ACHN (cell line): ENCODE measurements around the gene LEAP2.
"Not testable (repeated sequence)": the region's sequence is repeated elsewhere in the genome, so short reads cannot be mapped to it uniquely, and the experiment has no call there.

Experiments used
- DNase-seq: peaks from one replicate; pipeline ENCODE4 v3.0.0-alpha.2; 2015
- in situ Hi-C: cut with HindIII; loops from 2 replicates; pipeline ENCODE4 v1.10.0; 2017; ENCODE audit warnings: low sequenced_read_pairs, low pct_ligation_motif_present, low pct_unique_long_range_greater_than_20kb

LEAP2 gene

GRCh38 chr5:132839426-132840301, 33.8 kb upstream of the LEAP2 start:
- in situ Hi-C loops, result no loop called here
- DNase-seq, result no peak

- in situ Hi-C loops, result no loop called here
- DNase-seq, result no peak
Observed at GRCh38 chr5:132840313-132840712, 33.2 kb upstream of the LEAP2 start.

GRCh38 chr5:132840896-132841295, 32.6 kb upstream of the LEAP2 start:
- in situ Hi-C loops, result no loop called here
- DNase-seq, result no peak

- no peak for DNase-seq
- in situ Hi-C loops, result no loop called here
Observed at GRCh38 chr5:132841305-132841704, 32.2 kb upstream of the LEAP2 start.

- no peak for DNase-seq
- in situ Hi-C loops, result no loop called here
Observed at GRCh38 chr5:132848270-132848669, 25.2 kb upstream of the LEAP2 start.

DNA sequence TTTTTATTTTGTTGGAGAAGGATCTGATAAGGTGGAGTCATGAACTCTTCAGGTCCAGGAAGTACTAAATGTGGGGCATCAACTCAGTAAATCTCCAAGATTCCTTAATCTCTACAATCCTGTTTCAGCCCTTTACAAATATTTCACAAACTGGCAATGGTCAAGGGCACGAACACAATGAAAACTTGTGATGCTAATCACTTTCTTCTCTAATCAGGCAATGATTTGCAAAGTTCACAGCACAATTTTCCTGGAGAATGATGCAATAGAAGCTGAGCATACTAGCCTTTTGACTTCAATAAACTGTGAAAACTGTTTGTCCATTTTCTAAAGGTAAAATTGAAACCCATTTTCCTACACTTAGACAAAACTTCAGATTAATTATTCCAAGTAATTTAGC, 24.1 kb upstream of the LEAP2 start:
- no peak for DNase-seq
- in situ Hi-C loops, result no loop called here

GRCh38 chr5:132850066-132850465, 23.4 kb upstream of the LEAP2 start:
- no peak for DNase-seq
- in situ Hi-C loops, result no loop called here

DNA sequence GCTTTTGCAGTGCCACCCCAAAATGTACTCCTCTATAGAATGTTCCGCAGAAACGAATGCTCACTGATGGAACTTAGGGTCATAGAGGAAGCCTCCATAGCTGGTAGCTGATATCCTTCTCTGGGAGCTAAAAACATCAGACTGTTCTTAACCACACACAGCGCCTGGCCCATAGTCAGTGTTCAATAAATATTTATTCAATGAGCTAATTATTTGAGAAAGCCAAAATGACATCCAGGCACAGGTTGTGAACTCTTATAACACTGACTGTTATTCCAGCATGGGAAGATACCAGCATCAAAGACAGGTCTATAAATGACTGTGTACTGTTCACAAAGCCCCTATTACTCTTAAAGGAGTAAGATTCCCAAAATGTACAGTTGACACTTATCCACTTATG, 20.1 kb upstream of the LEAP2 start:
- in situ Hi-C loops, result no loop called here
- no peak for DNase-seq

DNA sequence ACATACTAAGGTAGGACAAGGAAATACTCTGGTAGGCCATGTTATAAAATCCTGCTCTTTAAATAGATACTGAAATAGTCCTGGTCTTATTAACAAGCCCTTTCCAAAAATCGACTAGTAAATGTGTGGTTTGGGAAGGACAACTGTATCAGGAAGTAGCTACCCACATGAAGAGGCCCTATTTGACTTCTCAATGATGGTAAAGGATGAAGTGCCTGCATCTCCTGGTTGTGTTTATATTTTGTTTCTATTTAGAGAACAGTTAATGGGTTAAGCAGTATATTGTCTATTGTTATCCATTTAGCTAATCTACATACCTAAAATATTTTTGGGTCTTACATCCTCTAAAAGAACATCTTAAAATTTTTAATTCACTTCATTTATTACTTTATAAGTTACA, 19.7 kb upstream of the LEAP2 start:
- DNase-seq, result no peak
- in situ Hi-C loops, result no loop called here

GRCh38 chr5:132854301-132854700, 19.2 kb upstream of the LEAP2 start:
- in situ Hi-C loops, result no loop called here
- no peak for DNase-seq

DNA sequence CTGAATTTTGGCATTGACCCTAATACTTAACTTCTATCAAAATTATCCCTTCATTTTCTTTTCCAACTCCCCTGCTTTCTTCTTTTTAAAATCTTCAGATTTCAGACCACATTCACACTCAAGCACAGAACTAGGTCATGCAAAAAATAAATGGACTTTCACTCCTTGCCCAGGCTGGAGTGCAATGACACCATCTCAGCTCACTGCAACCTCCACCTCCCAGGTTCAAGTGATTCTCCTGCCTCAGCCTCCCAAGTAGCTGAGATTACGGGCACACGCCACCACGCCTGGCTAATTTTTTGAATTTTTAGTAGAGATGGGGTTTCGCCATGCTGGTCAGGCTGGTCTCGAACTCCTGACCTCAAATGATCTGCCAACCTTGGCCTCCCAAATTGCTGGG, 18.5 kb upstream of the LEAP2 start:
- DNase-seq, in situ Hi-C loops: not testable (repeated sequence)

- in situ Hi-C loops, result no loop called here
- DNase-seq, result no peak
Observed at GRCh38 chr5:132856011-132856410, 17.5 kb upstream of the LEAP2 start.

DNA sequence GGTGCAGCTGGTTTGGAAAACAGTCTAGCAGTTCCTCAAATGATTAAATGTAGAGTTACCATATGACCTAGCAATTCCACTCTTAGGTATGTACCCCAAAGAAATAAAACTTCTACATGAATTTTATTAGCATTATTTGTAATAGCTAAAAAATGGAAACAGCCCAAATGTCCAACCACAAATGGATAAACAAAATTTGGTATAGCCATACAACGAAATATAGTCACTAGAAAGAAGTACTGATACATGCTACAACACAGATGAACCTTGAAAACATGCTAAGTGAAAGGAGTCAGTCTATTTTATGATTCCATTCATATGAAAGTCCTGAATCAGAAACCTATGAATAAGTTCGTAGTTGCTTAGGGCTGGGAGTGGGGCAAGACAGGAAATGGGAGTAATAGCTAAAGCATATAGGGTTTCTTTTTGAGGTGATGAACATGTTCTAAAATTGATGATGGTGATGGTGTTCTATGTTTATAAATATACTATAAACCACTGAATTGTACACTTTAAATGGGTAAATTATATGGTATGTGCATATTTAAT, 13.5 kb upstream of the LEAP2 start:
- no peak for DNase-seq
- in situ Hi-C loops, result no loop called here

GRCh38 chr5:132860742-132861141, 12.7 kb upstream of the LEAP2 start:
- in situ Hi-C loops, result no loop called here
- DNase-seq, result no peak

DNA sequence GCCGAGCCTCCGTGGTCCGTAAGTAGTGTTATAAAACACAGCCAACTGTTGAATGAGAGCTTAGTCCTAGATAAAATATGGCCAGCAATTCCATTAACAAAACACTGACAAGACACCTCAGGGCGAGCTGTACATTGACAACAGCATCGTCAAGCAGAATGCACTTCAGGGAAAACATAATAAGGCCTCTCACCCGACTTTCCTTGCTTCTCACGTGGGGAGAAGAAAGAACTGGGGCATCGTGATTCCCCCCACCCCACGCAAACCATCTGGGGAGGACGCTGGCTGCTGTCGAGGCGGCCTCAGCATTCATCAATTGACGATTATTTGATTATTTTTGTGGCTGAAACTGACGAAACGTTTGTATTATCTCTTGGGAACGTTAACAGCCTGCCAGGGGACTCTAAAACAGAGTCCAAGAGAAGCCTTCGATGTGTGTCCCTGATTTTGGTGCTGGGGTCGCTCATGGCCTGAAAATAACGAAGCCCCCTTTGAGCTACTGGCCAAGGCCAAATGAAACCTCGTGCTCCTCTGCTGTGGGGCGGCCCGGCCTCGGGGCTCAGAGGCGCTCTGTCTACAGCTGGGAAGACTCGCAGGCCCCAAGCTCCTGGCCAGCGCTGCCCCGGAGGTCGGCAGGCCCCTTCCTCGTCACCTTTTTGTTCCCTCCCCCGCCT, 7.7 kb upstream of the LEAP2 start:
- in situ Hi-C loops, result no loop called here
- no peak for DNase-seq

DNA sequence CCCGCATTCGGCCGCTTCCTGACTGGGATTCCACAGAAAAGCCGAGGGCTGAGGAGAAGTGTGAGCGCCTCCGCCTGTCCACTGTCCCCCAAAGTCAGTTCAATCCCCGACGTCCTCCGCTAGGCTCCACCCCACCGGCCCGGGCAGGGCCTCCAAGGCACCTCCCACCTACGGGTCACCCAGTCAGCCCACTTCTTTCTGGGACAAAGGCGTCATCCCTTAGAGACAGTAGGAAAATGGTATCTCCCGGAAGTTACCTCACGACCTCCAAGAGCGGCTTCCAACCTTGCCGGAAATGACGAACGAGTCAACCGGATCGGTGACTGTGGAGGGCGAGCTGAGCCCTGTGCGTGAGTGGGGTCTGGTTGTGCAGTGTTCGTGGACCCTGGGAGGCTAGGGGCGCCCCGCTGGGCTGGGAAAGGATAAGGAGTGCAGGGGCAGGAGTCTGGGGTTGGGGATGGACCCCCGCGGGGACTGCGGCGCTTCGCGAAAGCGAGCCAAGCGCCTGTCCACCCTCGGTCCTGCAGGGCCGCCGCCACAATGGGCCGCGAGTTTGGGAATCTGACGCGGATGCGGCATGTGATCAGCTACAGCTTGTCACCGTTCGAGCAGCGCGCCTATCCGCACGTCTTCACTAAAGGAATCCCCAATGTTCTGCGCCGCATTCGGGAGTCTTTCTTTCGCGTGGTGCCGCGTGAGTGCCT, 7.0 kb upstream of the LEAP2 start, which contains the start of the genes GDF9 and UQCRQ:
Gene GDF9, minus strand, starts transcription at position 128 of the 704 bp plus-strand sequence. CDS start 1,936 bp downstream, outside the sequence.
Gene UQCRQ, plus strand, starts transcription at position 301 of the 704 bp plus-strand sequence. Its CDS starts 240 bp downstream, at position 541.
- DNase-seq, result peak; percentile 99
- in situ Hi-C loops, result no loop called here

DNA sequence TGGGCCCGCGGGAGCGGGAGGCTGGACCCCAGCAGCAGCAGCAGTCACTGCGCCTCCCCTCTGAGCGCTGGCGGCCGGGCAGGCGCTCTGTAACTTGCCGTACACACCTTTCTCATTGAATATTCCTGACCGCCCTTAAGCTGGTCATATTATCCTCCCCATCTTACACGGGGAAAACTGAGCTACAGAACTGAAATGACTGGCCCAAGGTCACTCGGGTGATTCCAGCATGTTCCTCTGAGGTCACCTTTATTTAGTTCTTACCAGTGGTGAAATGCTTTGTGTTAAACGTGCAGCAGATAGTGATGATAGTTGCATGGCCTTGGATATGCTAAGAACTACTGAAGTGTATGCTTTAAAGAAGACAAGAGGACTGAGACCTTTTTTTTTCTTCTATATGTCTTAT, 6.4 kb upstream of the LEAP2 start:
- in situ Hi-C loops, result no loop called here
- DNase-seq, result no peak

- in situ Hi-C loops, result no loop called here
- DNase-seq, result no peak
Observed at GRCh38 chr5:132868754-132869153, 4.7 kb upstream of the LEAP2 start.

- in situ Hi-C loops, result no loop called here
- DNase-seq, result no peak
Observed at GRCh38 chr5:132870801-132871200, 2.7 kb upstream of the LEAP2 start.
